SIG-M5 treated with dmso at 0.1 percent for 504 hours (cell line): Measurements from ENCODE around the gene IFNGR1.
A peak's percentile ranks its signal among the peaks of the same experiment; 100 is the strongest.
"Not testable (repeated sequence)": the region's sequence is repeated elsewhere in the genome, so short reads cannot be mapped to it uniquely, and the experiment has no call there.

ENCODE experiments used
- DNase-seq: peaks from one replicate; lab custom pipeline; 2025; ENCODE audit not compliant: unreplicated experiment; lab: John Stamatoyannopoulos, UW

IFNGR1 gene

DNA sequence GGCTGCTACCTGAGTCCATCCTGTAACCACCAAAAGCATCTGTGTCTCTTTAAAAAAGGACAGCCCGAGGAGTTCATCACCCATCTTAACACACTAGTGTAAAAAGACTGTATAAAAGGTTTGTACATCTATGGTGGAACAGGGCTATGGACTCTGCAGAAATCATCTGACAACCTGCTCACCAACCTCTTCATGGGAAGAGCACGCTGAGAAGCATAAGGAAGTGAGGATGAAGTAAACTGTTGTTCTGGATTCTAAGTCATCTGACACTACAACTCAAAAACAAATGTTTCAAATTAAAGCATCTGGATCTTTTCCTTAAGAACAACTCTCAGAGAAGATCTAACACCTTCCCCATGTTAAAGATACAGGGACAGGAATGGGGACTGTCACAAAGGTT lies 5.4 kb downstream of the IFNGR1 start:
- DNase-seq = no peak

DNA sequence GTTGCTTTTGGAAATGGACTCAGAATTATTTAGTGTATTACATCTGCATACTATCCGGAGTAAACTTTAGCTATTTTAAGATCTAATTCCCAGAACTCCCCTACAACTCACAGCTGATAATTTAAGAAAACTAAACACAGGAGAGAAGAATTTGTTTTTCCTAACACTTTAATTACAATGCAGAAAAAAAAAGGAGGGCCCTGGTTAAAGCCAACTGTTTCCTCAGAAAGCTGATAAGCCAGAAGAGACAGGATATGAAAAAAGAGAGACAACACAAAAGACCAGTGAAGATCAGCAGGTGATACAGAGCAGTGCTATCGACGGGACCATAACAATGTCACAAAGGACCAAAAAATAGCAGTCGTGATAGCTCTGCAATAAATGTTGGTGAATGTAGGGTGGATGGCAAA lies 5.8 kb downstream of the IFNGR1 start:
- no peak for DNase-seq

DNA sequence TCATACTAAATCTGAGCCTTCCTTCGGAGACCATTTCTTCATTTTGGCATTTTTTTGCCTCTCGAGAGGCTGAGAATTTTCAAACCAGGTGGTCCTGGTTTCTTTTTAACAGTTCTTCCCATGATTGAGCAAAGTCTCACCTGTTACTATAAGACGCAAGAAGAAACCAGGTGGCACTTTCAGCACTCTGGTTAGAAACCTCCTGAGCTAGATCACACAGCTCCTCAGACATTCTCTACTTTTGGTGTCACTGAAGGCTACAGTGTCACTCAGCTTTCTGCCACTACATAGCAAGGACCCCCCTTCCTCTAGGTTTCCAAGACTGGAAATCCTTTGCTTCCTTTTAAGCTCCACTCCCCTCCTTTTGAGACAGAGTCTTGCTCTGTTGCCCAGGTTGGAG lies 7.3 kb downstream of the IFNGR1 start:
- no peak for DNase-seq

DNA sequence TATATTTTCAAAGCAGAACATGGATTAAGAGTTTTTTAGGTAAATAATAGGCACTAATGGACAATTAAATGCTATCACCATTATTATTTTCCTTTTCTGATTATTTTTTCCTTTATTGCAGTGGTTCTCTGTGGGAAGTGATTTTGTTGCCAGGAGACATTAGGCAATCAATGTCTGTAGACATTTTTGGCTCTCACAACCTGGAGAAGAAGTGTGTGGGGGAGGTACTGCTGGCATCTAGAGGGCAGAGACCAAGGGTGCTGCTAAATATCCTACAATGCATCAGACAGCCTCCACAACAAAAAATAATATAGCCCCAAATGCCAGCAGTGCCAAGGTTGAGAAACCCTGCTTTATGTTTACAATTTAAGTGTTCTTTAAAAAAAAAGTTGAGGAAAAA lies 8.3 kb downstream of the IFNGR1 start:
- no peak for DNase-seq

DNA sequence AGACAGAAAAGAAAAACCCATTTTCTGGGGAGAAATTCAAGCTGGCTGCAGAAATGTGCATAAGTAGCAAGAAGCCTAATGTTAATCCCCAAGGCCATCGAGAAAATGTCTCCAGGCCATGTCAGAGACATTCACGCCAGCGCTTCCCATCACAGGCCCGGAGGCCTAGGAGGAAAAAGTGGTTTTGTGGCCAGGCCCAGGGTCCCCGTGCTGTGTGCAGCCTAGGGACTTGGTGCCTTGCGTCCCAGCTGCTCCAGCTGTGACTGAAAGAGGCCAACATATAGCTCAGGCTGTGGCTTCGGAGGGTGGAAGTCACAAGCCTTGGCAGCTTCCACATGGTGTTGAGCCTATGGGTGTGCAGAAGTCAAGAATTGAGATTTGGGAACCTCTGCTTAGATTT lies 10.9 kb downstream of the IFNGR1 start:
- no peak for DNase-seq

GRCh38 chr6:137207457-137207856 lies 11.7 kb downstream of the IFNGR1 start:
- DNase-seq = not testable (repeated sequence)

GRCh38 chr6:137206577-137206976 lies 12.6 kb downstream of the IFNGR1 start:
- no peak for DNase-seq

- DNase-seq = no peak
Observed at GRCh38 chr6:137203256-137203655, 15.9 kb downstream of the IFNGR1 start.

GRCh38 chr6:137202078-137202477 lies 17.1 kb downstream of the IFNGR1 start:
- DNase-seq = no peak

GRCh38 chr6:137201006-137201405 lies 18.2 kb downstream of the IFNGR1 start:
- no peak for DNase-seq

DNA sequence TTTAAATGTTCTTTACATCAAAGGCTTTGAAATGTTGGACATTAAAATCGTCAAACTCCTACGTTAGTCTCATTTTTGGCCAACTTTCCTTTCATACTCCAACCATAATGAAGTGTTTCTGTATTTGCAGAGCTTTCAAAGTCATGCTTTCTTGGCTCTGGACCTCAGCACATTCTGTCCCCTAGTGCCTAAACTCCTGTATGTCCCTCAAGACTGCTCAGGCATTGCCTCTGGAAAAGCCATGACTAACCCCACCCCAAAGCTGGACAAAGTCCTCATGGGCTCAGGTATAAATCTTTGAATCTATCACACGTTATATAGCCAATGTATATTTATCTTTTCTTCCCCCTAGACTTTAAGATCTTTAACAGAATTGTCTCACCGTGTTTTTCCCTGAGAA lies 18.9 kb downstream of the IFNGR1 start:
- no peak for DNase-seq

DNA sequence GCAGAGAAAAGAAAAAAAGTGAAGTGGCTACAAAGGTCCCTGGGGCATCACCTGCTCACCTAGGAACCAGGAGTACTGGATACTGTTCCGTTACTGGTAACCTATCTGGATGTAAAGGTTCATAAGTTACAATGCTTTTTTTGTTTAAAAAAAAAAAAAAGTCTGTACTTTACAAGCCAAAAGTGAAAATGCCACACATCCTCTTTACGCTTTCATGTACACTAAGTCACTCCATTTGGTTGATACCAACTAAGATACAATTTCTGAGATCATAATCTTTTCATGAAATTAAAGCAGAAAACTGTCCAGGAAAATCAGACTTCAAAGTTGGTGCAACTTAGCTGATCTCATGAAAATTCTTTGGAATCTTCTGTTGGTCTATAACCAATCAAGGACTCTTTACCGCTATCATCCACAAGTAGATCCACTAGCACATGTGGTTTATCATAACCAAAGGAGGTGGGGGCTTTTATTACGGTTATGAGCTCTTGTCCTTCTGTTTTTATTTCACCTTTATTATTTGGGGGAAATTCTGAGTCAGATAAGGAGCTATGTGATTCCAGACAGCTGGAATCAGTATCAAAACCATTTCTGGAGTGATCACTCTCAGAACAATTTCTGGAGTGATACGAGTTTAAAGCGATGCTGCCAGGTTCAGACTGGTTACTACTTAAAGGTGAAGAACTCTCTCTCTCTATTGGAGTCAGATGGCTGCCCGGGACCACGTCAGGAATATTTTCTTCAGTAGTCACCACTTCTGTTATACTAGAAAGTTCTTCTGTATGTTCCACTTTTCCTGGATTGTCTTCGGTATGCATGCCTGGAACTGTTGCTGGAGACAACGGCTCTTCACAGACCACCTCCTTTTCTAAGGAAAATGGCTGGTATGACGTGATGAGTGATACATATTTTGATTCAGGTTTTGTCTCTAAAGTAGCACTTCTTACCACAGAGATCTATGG lies 21.2 kb downstream of the IFNGR1 start:
- DNase-seq = no peak

DNA sequence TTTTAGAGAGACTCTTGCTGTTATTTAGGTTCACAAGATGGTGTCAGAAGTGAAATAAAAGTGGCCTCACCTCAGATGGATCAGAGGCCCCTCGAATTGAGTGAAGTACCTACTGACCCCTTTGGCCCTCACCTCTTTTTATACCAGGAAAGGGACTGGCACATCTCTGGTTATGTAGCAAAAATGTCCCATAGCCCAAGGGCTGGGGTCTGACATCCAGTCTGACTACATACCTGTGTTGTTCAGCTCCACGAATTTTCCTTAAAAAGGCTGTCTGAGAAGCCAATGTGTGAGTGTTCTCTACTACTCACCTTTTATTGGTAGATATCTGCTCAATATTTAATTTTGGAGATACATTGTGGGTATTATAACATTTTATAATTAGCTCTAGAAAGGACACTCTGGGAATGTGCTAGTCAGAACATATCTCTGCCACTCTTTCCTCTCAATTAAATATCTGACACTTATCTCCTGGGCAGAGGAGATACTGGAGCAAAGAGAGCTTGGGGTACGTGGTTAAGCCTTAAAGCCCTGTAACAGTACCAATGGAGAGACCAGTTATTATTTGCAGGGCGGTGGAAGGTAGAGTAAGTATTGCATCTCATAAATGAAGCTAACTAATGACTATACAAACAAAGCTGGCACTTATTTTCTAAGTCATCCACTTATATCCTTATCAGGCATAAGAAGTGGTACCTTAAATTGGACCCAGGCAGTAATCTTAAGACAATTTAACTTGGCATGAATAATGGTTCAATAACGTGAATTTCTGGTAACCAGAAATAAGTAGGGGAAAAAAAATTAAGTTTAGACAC lies 25.7 kb downstream of the IFNGR1 start:
- no peak for DNase-seq

DNA sequence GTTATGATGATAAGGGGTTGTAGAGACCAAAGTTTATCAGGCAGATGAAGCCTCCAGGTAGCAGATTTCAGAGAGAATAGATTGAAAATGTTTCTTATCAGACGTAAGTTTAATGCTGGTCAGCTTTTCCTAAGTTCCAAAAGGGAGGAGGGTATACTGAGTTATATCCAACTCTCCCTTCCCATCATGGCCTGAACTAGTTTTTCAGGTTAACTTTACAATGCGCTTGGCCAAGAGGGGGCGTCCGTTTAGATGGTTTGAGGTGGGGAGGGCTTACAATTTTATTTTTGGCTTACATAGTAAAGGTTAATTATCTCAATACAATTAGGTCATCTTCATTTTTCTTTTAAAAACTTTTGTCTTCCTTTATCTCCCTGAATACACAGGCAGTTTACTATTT lies 26.4 kb downstream of the IFNGR1 start:
- no peak for DNase-seq

- no peak for DNase-seq
Observed at GRCh38 chr6:137191670-137192069, 27.5 kb downstream of the IFNGR1 start.

GRCh38 chr6:137191236-137191635 lies 27.9 kb downstream of the IFNGR1 start:
- DNase-seq = no peak

DNA sequence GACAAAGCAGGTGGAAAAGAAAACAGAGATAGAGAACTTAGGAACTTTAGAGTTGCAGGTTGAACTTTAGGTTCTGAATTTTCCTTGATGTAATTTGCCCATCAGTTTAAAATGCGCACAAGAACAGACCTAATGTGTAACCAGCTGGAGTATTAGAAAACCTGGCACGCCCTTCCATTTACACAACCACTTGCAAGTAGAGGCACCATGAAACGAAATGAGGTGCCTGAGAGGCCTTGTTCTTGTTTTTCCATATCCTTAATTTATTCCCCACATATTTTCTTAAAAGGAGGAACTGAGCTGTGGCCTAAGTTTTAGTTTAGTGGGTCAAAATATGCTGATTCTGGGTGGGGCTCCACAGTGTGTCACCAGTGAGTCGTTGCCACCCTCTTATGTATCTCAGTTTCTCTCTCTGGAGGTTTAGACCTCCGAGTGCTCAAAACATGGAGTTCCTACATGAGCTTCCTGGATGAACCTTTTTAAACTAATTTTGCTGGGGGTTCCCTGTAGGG lies 28.5 kb downstream of the IFNGR1 start:
- no peak for DNase-seq

DNA sequence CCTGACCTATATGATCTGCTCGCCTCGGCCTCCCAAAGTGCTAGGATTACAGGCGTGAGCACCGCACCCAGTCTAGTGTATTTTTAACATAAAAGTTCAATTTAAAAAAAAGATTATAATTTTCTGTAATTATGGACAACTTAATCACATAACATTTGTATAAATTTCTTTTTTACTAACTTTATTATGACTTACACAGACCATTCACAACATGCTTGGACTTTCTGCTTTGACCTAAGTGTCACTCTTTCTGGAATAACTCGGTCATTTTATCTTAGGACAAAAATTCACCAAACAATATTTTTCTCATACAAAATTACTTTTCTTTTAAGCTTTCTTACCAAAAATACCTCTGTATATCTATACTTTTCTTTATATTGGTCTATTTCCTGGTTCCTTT lies 30.3 kb downstream of the IFNGR1 start:
- no peak for DNase-seq

DNA sequence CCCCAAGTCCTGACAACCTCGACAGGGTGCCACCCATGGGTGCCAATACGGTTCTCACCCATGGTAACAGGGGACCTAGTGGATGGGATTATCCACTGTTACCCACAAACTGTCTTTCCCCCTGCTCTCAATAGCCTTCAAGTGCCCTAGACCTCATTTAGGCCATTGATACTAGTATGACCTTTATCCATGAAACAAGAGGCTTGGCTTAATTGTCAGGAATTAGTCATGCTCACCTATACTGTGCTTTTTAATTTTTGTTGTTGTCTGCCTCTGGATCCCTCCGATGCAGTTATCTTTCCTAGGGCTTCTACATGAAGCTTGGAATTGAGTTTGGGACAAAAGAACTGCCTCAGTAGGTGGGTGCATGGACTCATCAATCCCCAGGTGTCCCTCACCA lies 33.9 kb downstream of the IFNGR1 start:
- no peak for DNase-seq

DNA sequence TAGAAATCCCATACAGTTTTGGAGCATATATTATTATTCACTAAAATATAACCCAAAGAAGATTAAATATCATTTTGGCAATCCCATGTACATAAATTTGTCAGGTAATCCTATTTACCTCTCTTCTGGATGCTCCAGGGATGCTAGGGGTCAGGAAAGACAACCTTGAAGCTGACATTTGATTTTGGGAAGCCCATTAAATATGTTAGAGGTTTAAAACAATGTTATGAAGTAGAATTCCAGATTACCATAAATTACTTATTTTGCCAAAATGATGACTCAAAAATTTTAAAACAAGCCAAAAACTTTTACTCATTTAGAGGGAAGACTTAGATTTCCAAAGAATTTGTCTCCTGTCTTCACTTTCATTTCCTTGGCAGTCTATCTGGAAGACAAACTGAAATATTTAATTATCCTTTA lies 36.5 kb downstream of the IFNGR1 start:
- DNase-seq = no peak

DNA sequence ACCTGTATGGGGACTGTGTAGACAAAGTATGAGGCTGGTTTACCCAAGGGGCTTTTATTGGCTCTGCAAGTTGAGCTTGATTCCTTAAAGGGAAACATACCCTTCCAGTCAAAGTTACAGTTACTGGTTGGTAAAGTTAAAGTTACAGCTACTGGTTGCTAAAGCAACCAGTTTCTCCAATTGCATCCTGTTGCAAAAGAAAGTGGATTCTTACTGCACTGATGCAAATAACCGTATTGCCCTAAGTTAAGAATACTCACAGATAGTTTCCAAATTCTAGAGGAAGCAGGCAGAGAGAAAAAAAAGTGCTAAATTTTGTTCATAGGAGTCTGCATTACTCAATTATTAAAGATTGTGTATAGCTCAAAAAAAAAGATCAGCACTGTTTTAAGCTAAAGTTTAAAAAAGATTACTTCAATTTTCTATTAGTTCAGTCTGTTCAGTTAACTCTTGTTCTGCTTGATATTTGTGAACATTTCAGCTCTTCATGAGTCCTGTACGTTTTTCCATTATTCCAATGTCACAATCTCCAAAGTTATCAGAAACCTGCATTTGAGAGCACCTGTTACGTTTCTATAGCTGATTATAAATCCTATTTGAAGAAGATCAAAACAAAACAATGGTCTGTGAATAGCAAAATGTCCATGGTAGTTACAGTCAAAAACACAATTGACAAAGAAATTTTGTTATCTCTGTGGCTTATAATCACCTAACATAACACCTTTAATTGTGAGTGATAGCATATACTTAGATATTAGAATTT lies 37.1 kb downstream of the IFNGR1 start:
- DNase-seq = peak; percentile 70
